ENCODE results near the gene MRPS31.
"Not testable (repeated sequence)": the region's sequence is repeated elsewhere in the genome, so short reads cannot be mapped to it uniquely, and the experiment has no call there.

MRPS31 gene

GRCh38 chr13:40758811-40759210 is 12.2 kb downstream of the MRPS31 start:
- no peak for DNase-seq

GRCh38 chr13:40756042-40756441 is 14.9 kb downstream of the MRPS31 start:
- no peak for DNase-seq

- no peak for DNase-seq
Measured at GRCh38 chr13:40755082-40755700, 15.8 kb downstream of the MRPS31 start.

- no peak for DNase-seq
Measured at GRCh38 chr13:40749327-40749726, 21.7 kb downstream of the MRPS31 start.

- not testable (repeated sequence) for DNase-seq
Measured at GRCh38 chr13:40735232-40735548, 35.8 kb downstream of the MRPS31 start.

GRCh38 chr13:40734536-40735231 is 36.3 kb downstream of the MRPS31 start:
- DNase-seq = not testable (repeated sequence)

- no peak for DNase-seq
Measured at GRCh38 chr13:40732658-40733057, 38.3 kb downstream of the MRPS31 start.

GRCh38 chr13:40728595-40728994 is 42.4 kb downstream of the MRPS31 start:
- DNase-seq = no peak

- DNase-seq = not testable (repeated sequence)
Measured at GRCh38 chr13:40714433-40714832, 56.6 kb downstream of the MRPS31 start.

GRCh38 chr13:40706439-40706838 is 64.6 kb downstream of the MRPS31 start:
- no peak for DNase-seq

GRCh38 chr13:40697711-40698110 is 73.3 kb downstream of the MRPS31 start:
- DNase-seq = no peak

- DNase-seq = no peak
Measured at GRCh38 chr13:40694426-40694825, 76.6 kb downstream of the MRPS31 start.

GRCh38 chr13:40692946-40693345 is 78.0 kb downstream of the MRPS31 start:
- DNase-seq = no peak

- DNase-seq = no peak
Measured at GRCh38 chr13:40688781-40689180, 82.2 kb downstream of the MRPS31 start.

GRCh38 chr13:40682449-40683240 is 88.3 kb downstream of the MRPS31 start:
- DNase-seq = peak; percentile 22 to 87 (median 81)

GRCh38 chr13:40681341-40682146 is 89.4 kb downstream of the MRPS31 start:
- DNase-seq = no peak

GRCh38 chr13:40680659-40681323 is 90.2 kb downstream of the MRPS31 start:
- no peak for DNase-seq

GRCh38 chr13:40679480-40679985 is 91.5 kb downstream of the MRPS31 start:
- no peak for DNase-seq
